K562 (cell line): ENCODE results near the gene SLC7A14.

Source experiments
- NCOA1 ChIP-seq: fragments of 450-650 bp; IDR thresholded peaks from 2 replicates; pipeline ENCODE4 v1.6.1; 2016; ENCODE audit warnings: low read depth
- RBM17 ChIP-seq: fragments of 200-400 bp; formaldehyde crosslinking; IDR thresholded peaks from 2 replicates; pipeline ENCODE4 v1.6.1; 2017; ENCODE audit warnings: low read depth, mild to moderate bottlenecking, low read length, borderline replicate concordance
- ZNF263 ChIP-seq: sonication (generic); formaldehyde crosslinking; IDR thresholded peaks from 2 replicates; pipeline ENCODE4 v1.8.0; 2022; ENCODE audit warnings: mild to moderate bottlenecking, missing genetic modification reagents, borderline replicate concordance
- ZNF274 ChIP-seq: IDR thresholded peaks from 2 replicates; pipeline ENCODE4 v1.6.1; 2011; ENCODE audit warnings: low read depth, mild to moderate bottlenecking, low read length, moderate library complexity, borderline replicate concordance
- TF ChIP-seq, protein P1 (sequence below): sonication (generic); formaldehyde crosslinking; IDR thresholded peaks from 2 replicates; pipeline ENCODE4 v1.8.1; 2023; ENCODE audit warnings: mild to moderate bottlenecking, missing genetic modification reagents
- TF ChIP-seq, protein P2 (sequence below): fragments of 250-450 bp; sonication (Bioruptor Pico); IDR thresholded peaks from 2 replicates; pipeline ENCODE4 v1.8.0; 2021; ENCODE audit warnings: moderate library complexity, mild to moderate bottlenecking, inconsistent platforms
- TF ChIP-seq, protein P3 (sequence below), 3 experiments: IDR thresholded peaks in 2 of 3; conservative IDR thresholded peaks in 1 of 3; 2 replicates each; pipeline ENCODE4 v1.5.1; 2011 to 2012; ENCODE audit warnings: low read length in 3 of 3, mild to moderate bottlenecking in 3 of 3, control low read depth in 2 of 3, improper control_type of control experiment in 1 of 3, inconsistent platforms in 1 of 3, low read depth in 1 of 3, mixed read lengths in 1 of 3, moderate library complexity in 1 of 3; ENCODE audit not compliant: insufficient read depth in 2 of 3
- TF ChIP-seq, protein P4 (sequence below): sonication (generic); formaldehyde crosslinking; IDR thresholded peaks from 2 replicates; pipeline ENCODE4 v1.9.0; 2022; ENCODE audit warnings: mild to moderate bottlenecking, missing genetic modification reagents

DNA sequence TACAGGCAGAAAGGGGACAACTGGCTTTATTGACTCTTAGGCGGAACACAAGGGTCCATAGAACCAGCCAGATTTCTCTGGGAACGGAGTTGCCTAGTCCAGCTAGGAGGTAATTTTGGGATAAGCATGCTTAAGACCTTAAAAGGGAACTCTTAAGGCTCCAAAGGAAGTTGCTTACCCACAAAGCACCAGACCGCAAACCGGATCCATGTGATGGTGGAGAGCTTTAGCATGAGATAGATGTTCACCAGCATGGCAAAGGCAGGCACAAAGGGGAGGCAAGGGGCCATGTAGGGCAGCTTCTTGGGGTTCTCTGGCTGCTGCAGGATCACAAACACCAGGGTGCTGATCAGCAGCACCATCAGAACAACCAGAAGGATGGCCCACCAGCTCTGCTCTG is 105.8 kb downstream of the SLC7A14 start:
- TF ChIP-seq, protein P1, sequence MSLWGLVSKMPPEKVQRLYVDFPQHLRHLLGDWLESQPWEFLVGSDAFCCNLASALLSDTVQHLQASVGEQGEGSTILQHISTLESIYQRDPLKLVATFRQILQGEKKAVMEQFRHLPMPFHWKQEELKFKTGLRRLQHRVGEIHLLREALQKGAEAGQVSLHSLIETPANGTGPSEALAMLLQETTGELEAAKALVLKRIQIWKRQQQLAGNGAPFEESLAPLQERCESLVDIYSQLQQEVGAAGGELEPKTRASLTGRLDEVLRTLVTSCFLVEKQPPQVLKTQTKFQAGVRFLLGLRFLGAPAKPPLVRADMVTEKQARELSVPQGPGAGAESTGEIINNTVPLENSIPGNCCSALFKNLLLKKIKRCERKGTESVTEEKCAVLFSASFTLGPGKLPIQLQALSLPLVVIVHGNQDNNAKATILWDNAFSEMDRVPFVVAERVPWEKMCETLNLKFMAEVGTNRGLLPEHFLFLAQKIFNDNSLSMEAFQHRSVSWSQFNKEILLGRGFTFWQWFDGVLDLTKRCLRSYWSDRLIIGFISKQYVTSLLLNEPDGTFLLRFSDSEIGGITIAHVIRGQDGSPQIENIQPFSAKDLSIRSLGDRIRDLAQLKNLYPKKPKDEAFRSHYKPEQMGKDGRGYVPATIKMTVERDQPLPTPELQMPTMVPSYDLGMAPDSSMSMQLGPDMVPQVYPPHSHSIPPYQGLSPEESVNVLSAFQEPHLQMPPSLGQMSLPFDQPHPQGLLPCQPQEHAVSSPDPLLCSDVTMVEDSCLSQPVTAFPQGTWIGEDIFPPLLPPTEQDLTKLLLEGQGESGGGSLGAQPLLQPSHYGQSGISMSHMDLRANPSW (CRISPR knock-in tag): no peak
- no peak for TF ChIP-seq ZNF263 (CRISPR knock-in tag)
- TF ChIP-seq, protein P2, sequence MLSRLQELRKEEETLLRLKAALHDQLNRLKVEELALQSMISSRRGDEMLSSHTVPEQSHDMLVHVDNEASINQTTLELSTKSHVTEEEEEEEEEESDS (CRISPR knock-in tag): no peak
- TF ChIP-seq, protein P3, sequence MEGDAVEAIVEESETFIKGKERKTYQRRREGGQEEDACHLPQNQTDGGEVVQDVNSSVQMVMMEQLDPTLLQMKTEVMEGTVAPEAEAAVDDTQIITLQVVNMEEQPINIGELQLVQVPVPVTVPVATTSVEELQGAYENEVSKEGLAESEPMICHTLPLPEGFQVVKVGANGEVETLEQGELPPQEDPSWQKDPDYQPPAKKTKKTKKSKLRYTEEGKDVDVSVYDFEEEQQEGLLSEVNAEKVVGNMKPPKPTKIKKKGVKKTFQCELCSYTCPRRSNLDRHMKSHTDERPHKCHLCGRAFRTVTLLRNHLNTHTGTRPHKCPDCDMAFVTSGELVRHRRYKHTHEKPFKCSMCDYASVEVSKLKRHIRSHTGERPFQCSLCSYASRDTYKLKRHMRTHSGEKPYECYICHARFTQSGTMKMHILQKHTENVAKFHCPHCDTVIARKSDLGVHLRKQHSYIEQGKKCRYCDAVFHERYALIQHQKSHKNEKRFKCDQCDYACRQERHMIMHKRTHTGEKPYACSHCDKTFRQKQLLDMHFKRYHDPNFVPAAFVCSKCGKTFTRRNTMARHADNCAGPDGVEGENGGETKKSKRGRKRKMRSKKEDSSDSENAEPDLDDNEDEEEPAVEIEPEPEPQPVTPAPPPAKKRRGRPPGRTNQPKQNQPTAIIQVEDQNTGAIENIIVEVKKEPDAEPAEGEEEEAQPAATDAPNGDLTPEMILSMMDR (IDR thresholded peaks at IDR 0.05 in 2 of 3, conservative IDR thresholded peaks at IDR 0.05 in 1 of 3; ENCODE audit: insufficient read depth in 2 of 3, low read depth in 1 of 3, low read length in 3 of 3): no peak
- no peak for TF ChIP-seq RBM17
- TF ChIP-seq, protein P4, sequence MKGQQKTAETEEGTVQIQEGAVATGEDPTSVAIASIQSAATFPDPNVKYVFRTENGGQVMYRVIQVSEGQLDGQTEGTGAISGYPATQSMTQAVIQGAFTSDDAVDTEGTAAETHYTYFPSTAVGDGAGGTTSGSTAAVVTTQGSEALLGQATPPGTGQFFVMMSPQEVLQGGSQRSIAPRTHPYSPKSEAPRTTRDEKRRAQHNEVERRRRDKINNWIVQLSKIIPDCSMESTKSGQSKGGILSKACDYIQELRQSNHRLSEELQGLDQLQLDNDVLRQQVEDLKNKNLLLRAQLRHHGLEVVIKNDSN: no peak
- no peak for TF ChIP-seq ZNF274
- no peak for TF ChIP-seq NCOA1
